Measurements from ENCODE around the gene TMEM107.

GRCh38 chr17:8159032-8159400, 17.2 kb downstream of the TMEM107 start:
- TF ChIP-seq POLR2A (IDR thresholded peaks at IDR 0.05): no peak
- no peak for TF ChIP-seq EP300 (IDR thresholded peaks at IDR 0.05)
- no peak for TF ChIP-seq CTCF (IDR thresholded peaks at IDR 0.05)
